HCT116 (cell line): ENCODE measurements around the gene MTFP1. TPM values are rescaled to one million over a fixed set of nuclear protein-coding genes. Genes with fewer than 3 reads are reported as not detected.

Experiments
- ATAC-seq: fragments of 200-7000 bp; cut with Tn5 transposase; 2 replicates; pipeline ENCODE4 v1.9.1; 2020; ENCODE audit warnings: mild to moderate bottlenecking, moderate library complexity
- BruUV-seq: library from RNA; stranded (reverse); fragments of 400-500 nt; replicated peaks from 2 replicates; lab custom pipeline; 2021; lab: Mats Ljungman, UMichigan
- CTCF ChIA-PET: fragments of 300-600 bp; sonication (Branson Sonifier 250); formaldehyde crosslinking; loops from one replicate; lab custom pipeline; 2021; ENCODE audit warnings: antibody characterized with exemption; lab: Charles Lee
- POLR2A ChIA-PET: fragments of 300-600, 350-600 bp; sonication (Branson Sonifier 250); formaldehyde crosslinking; loops from one replicate; lab custom pipeline; 2021; ENCODE audit warnings: antibody characterized with exemption; lab: Charles Lee
- RAD21 ChIA-PET, 2 experiments: fragments of 300-600 bp; sonication (Branson Sonifier 250); formaldehyde crosslinking; loops; one replicate each; lab custom pipeline; 2023; ENCODE audit warnings: low total read pairs in 2 of 2; ENCODE audit not compliant: uncharacterized antibody in 2 of 2, unreplicated experiment in 2 of 2, low non-redundant PET in 1 of 2; lab: Charles Lee
- DNase-seq: peaks from one replicate; pipeline ENCODE4 v3.0.0-alpha.2; 2010; ENCODE audit warnings: low read depth, low spot score
- H2AFZ ChIP-seq: fragments of 200-600 bp; shearing (Covaris generic), sonication (generic); 2 replicates; pipeline ENCODE4 v1.6.1; 2017; ENCODE audit warnings: low read depth, mixed run types, mixed read lengths, antibody characterized with exemption, low read length; ENCODE audit not compliant: poor library complexity, severe bottlenecking
- H3K27ac ChIP-seq: 2 replicates; pipeline ENCODE4 v1.5.1; 2012; ENCODE audit warnings: low read depth, low read length
- H3K27me3 ChIP-seq: fragments of 200-600 bp; sonication (generic); 2 replicates; pipeline ENCODE4 v1.6.1; 2016; ENCODE audit warnings: mixed run types, low read length, mixed read lengths; ENCODE audit not compliant: insufficient read depth
- H3K36me3 ChIP-seq, 2 experiments: fragments of 200-500 bp in 1 of 2; fragments of 200-600 bp in 1 of 2; sonication (Bioruptor generic) in 1 of 2; sonication (generic) in 1 of 2; 2 replicates each; pipeline versions ENCODE4 v1.5.1 to v1.6.1; 2014 to 2016; ENCODE audit warnings: low read length in 2 of 2, inconsistent platforms in 1 of 2, mixed read lengths in 1 of 2, mixed run types in 1 of 2; ENCODE audit not compliant: insufficient read depth in 2 of 2, control insufficient read depth in 1 of 2
- H3K4me1 ChIP-seq, 2 experiments: fragments of 200-600 bp in 1 of 2; sonication (generic) in 1 of 2; 2 replicates each; pipeline versions ENCODE4 v1.5.1 to v1.6.1; 2012 to 2017; ENCODE audit warnings: low read length in 2 of 2, inconsistent platforms in 1 of 2, mild to moderate bottlenecking in 1 of 2, mixed read lengths in 1 of 2, mixed run types in 1 of 2, moderate library complexity in 1 of 2; ENCODE audit not compliant: insufficient read depth in 2 of 2, control insufficient read depth in 1 of 2
- H3K4me2 ChIP-seq: fragments of 200-600 bp; sonication (generic); 2 replicates; pipeline ENCODE4 v1.6.1; 2017; ENCODE audit warnings: mixed run types, low read length, mixed read lengths
- H3K4me3 ChIP-seq, 2 experiments: fragments of 200-600 bp in 1 of 2; sonication (generic) in 1 of 2; replicated peaks in 1 of 2; 2 replicates each; pipeline ENCODE4 v1.5.1; 2011 to 2016; ENCODE audit warnings: low read length in 2 of 2, control low read depth in 1 of 2, low read depth in 1 of 2, mild to moderate bottlenecking in 1 of 2, mixed read lengths in 1 of 2, mixed run types in 1 of 2
- H3K79me2 ChIP-seq: fragments of 200-600 bp; sonication (generic); 2 replicates; pipeline ENCODE4 v1.6.1; 2017; ENCODE audit warnings: mild to moderate bottlenecking, mixed run types, low read length, moderate library complexity, mixed read lengths; ENCODE audit not compliant: insufficient read depth
- H3K9ac ChIP-seq: fragments of 200-600 bp; sonication (generic); 2 replicates; pipeline ENCODE4 v1.6.1; 2016; ENCODE audit warnings: low read length, mixed read lengths
- H3K9me2 ChIP-seq: fragments of 200-600 bp; sonication (generic), shearing (Covaris generic); 2 replicates; pipeline ENCODE4 v1.6.1; 2017; ENCODE audit warnings: mixed run types, mild to moderate bottlenecking, moderate library complexity; ENCODE audit not compliant: insufficient read depth
- H3K9me3 ChIP-seq, 2 experiments: fragments of 200-500 bp in 1 of 2; fragments of 200-600 bp in 1 of 2; sonication (Bioruptor generic) in 1 of 2; sonication (generic) in 1 of 2; 2 replicates each; pipeline ENCODE4 v1.6.1; 2014 to 2017; ENCODE audit warnings: low read length in 2 of 2, mixed read lengths in 2 of 2, inconsistent platforms in 1 of 2, low read depth in 1 of 2, mild to moderate bottlenecking in 1 of 2, mixed run types in 1 of 2, moderate library complexity in 1 of 2; ENCODE audit not compliant: control insufficient read depth in 1 of 2, insufficient read depth in 1 of 2
- H4K20me1 ChIP-seq: fragments of 200-600 bp; sonication (generic), shearing (Covaris generic); 2 replicates; pipeline ENCODE4 v1.6.1; 2017; ENCODE audit warnings: mixed run types, mild to moderate bottlenecking, moderate library complexity; ENCODE audit not compliant: insufficient read depth
- EZH2phosphoT487 ChIP-seq: fragments of 200-600 bp; IDR thresholded peaks from 2 replicates; pipeline ENCODE4 v1.6.1; 2018; ENCODE audit warnings: antibody characterized with exemption, borderline replicate concordance
- JUND ChIP-seq: IDR thresholded peaks from 2 replicates; pipeline ENCODE4 v1.6.1; 2012
- POLR2A ChIP-seq: IDR thresholded peaks from 2 replicates; pipeline ENCODE4 v1.7.0; 2011; ENCODE audit warnings: borderline replicate concordance; ENCODE audit not compliant: insufficient read depth, insufficient read length; ENCODE audit errors: extremely low read depth
- POLR2AphosphoS5 ChIP-seq: IDR thresholded peaks from 2 replicates; pipeline ENCODE4 v1.6.1; 2011; ENCODE audit warnings: mild to moderate bottlenecking, low read depth, low read length, moderate library complexity
- SP1 ChIP-seq: IDR thresholded peaks from 2 replicates; pipeline ENCODE4 v1.6.1; 2012; ENCODE audit warnings: low read depth
- ZFX ChIP-seq: fragments of 450-650 bp; IDR thresholded peaks from 2 replicates; pipeline ENCODE4 v1.6.1; 2017
- intact Hi-C: fragments of 100-400 bp; cut with micrococcal nuclease; formaldehyde crosslinking; loops from 2 replicates; pipeline ENCODE4 v1.10.0; 2022
- total RNA-seq: library from RNA; stranded (reverse); gene quantifications from one replicate; pipeline ENCODE4 v1.2.1, GENCODE V29; 2021; ENCODE audit not compliant: unreplicated experiment
- TF ChIP-seq, protein P1 (sequence below), 3 experiments: fragments of 200-600 bp in 1 of 3; sonication (generic) in 1 of 3; IDR thresholded peaks in 2 of 3; conservative IDR thresholded peaks in 1 of 3; 2 replicates each; pipeline ENCODE4 v1.5.1; 2012 to 2017; ENCODE audit warnings: low read depth in 2 of 3, low read length in 2 of 3, antibody characterized with exemption in 1 of 3, borderline replicate concordance in 1 of 3, control low read depth in 1 of 3, mild to moderate bottlenecking in 1 of 3, mixed read lengths in 1 of 3, mixed run types in 1 of 3, moderate library complexity in 1 of 3; ENCODE audit not compliant: insufficient read depth in 1 of 3
- TF ChIP-seq, protein P2 (sequence below): IDR thresholded peaks from 2 replicates; pipeline ENCODE4 v1.6.1; 2011; ENCODE audit warnings: mild to moderate bottlenecking, low read length, moderate library complexity; ENCODE audit not compliant: insufficient replicate concordance; ENCODE audit errors: extremely low read depth
- TF ChIP-seq, protein P3 (sequence below): IDR thresholded peaks from 2 replicates; pipeline ENCODE4 v1.6.1; 2012; ENCODE audit warnings: low read depth
- TF ChIP-seq, protein P4 (sequence below): IDR thresholded peaks from 2 replicates; pipeline ENCODE4 v1.6.1; 2012

Gene MTFP1
- total RNA-seq, 1 experiment from 2014 or later = 36.1 TPM

DNA sequence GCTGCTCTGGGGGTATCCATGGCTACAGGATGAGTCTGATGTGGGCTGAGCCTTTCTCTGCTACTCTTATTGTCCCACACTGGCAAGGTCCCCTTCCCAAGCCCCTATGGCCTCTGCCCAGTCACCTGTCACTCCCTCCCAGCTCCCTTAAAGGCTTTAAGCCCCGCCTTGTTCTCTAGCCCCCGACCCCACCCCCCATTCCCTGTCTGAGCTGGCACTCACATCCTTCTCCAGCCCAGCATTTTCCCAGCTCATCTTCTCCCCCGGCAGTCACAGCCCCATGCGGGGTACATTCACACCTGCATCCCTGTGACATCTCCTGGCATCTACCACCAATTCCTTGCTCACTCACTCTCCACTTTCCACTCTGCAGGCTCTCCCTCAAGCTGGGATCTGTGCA lies 4.3 kb downstream of the MTFP1 start:
- ChIA-PET POLR2A (no interaction called here), CTCF (interaction anchor here (0.8 kb wide), 1 partner anchor 142 kb away, joined by 3 read pairs; no protein-coding TSS in a partner anchor)

More for the DNA sequence above, 4.3 kb downstream of the MTFP1 start:
- H3K9me3 ChIP-seq = no peaks in the 10 kb centered on the region
- H3K4me2 ChIP-seq = no peak overlapping the region
- H3K4me3 ChIP-seq = no peak overlapping the region
- no peaks in the 10 kb centered on the region for H3K9me2 ChIP-seq
- H4K20me1 ChIP-seq = no peaks in the 10 kb centered on the region
- TF ChIP-seq, protein P1, sequence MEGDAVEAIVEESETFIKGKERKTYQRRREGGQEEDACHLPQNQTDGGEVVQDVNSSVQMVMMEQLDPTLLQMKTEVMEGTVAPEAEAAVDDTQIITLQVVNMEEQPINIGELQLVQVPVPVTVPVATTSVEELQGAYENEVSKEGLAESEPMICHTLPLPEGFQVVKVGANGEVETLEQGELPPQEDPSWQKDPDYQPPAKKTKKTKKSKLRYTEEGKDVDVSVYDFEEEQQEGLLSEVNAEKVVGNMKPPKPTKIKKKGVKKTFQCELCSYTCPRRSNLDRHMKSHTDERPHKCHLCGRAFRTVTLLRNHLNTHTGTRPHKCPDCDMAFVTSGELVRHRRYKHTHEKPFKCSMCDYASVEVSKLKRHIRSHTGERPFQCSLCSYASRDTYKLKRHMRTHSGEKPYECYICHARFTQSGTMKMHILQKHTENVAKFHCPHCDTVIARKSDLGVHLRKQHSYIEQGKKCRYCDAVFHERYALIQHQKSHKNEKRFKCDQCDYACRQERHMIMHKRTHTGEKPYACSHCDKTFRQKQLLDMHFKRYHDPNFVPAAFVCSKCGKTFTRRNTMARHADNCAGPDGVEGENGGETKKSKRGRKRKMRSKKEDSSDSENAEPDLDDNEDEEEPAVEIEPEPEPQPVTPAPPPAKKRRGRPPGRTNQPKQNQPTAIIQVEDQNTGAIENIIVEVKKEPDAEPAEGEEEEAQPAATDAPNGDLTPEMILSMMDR (IDR thresholded peaks at IDR 0.05 in 2 of 3, conservative IDR thresholded peaks at IDR 0.05 in 1 of 3; ENCODE audit: borderline replicate concordance in 1 of 3, insufficient read depth in 1 of 3, low read depth in 2 of 3, low read length in 2 of 3) = no peak
- TF ChIP-seq, protein P2, sequence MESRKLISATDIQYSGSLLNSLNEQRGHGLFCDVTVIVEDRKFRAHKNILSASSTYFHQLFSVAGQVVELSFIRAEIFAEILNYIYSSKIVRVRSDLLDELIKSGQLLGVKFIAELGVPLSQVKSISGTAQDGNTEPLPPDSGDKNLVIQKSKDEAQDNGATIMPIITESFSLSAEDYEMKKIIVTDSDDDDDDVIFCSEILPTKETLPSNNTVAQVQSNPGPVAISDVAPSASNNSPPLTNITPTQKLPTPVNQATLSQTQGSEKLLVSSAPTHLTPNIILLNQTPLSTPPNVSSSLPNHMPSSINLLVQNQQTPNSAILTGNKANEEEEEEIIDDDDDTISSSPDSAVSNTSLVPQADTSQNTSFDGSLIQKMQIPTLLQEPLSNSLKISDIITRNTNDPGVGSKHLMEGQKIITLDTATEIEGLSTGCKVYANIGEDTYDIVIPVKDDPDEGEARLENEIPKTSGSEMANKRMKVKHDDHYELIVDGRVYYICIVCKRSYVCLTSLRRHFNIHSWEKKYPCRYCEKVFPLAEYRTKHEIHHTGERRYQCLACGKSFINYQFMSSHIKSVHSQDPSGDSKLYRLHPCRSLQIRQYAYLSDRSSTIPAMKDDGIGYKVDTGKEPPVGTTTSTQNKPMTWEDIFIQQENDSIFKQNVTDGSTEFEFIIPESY = no peak
- TF ChIP-seq EZH2phosphoT487 = no peak
- TF ChIP-seq, protein P3, sequence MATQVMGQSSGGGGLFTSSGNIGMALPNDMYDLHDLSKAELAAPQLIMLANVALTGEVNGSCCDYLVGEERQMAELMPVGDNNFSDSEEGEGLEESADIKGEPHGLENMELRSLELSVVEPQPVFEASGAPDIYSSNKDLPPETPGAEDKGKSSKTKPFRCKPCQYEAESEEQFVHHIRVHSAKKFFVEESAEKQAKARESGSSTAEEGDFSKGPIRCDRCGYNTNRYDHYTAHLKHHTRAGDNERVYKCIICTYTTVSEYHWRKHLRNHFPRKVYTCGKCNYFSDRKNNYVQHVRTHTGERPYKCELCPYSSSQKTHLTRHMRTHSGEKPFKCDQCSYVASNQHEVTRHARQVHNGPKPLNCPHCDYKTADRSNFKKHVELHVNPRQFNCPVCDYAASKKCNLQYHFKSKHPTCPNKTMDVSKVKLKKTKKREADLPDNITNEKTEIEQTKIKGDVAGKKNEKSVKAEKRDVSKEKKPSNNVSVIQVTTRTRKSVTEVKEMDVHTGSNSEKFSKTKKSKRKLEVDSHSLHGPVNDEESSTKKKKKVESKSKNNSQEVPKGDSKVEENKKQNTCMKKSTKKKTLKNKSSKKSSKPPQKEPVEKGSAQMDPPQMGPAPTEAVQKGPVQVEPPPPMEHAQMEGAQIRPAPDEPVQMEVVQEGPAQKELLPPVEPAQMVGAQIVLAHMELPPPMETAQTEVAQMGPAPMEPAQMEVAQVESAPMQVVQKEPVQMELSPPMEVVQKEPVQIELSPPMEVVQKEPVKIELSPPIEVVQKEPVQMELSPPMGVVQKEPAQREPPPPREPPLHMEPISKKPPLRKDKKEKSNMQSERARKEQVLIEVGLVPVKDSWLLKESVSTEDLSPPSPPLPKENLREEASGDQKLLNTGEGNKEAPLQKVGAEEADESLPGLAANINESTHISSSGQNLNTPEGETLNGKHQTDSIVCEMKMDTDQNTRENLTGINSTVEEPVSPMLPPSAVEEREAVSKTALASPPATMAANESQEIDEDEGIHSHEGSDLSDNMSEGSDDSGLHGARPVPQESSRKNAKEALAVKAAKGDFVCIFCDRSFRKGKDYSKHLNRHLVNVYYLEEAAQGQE = no peak
- TF ChIP-seq, protein P4, sequence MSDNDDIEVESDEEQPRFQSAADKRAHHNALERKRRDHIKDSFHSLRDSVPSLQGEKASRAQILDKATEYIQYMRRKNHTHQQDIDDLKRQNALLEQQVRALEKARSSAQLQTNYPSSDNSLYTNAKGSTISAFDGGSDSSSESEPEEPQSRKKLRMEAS = no peak
- no peak for TF ChIP-seq SP1
- TF ChIP-seq JUND = no peak
- TF ChIP-seq ZFX = no peak
- no peak; the same call in 1 of the 2 replicates for TF ChIP-seq POLR2AphosphoS5
- no peak for TF ChIP-seq POLR2A
- no peak for ATAC-seq
- H3K27ac ChIP-seq = no peak overlapping the region
- peaks cover 0 to 10% of the 10 kb centered on the region in 2 experiments; a peak in 1 of 4 replicates for H3K36me3 ChIP-seq
- H2AFZ ChIP-seq = no peak overlapping the region
- peaks cover 13 to 37% of the 10 kb centered on the region in 2 experiments for H3K4me1 ChIP-seq
- intact Hi-C loops = loop anchor here (5.0 to 10.0 kb wide), 2 partner anchors 143 to 655 kb away; partner anchors contain the start of genes CASTOR1 and SMTN
- BruUV-seq = no TSS peak
- RAD21 ChIA-PET = no interaction called here
- DNase-seq = no peak
- no peak overlapping the region for H3K9ac ChIP-seq
- H3K79me2 ChIP-seq = peaks cover 21% of the 10 kb centered on the region; the same call in 1 of the 2 replicates
- H3K27me3 ChIP-seq = no peaks in the 10 kb centered on the region
